GM12873 (cell line): ENCODE measurements around the gene KLHDC9.

Experiments
- TF ChIP-seq, protein P1 (sequence below): IDR thresholded peaks from 2 replicates; pipeline ENCODE4 v1.5.1; 2012; ENCODE audit warnings: low read depth, mild to moderate bottlenecking, moderate library complexity, low read length, control low read depth; ENCODE audit not compliant: insufficient read depth; ENCODE audit errors: missing control alignments

The KLHDC9 gene

DNA sequence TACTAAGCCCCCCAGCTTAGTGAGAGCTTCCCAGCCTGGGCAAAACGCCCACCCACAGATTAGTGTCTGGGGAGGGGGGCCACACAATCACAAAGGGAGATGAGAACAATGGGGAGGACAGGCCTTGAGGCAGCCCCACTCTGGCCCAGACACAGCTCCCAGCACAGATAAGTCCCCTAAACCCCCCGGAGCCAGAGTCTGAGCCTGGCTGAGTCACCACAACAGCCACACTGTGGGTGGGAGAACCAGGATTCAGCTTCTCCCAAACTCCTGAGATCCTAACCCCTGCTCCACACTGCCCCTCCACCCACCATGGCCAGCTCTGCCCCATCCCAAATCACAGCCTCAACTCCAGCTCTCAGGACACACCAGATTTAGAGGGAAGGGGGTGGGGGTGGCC lies 13.0 kb upstream of the KLHDC9 start:
- TF ChIP-seq, protein P1, sequence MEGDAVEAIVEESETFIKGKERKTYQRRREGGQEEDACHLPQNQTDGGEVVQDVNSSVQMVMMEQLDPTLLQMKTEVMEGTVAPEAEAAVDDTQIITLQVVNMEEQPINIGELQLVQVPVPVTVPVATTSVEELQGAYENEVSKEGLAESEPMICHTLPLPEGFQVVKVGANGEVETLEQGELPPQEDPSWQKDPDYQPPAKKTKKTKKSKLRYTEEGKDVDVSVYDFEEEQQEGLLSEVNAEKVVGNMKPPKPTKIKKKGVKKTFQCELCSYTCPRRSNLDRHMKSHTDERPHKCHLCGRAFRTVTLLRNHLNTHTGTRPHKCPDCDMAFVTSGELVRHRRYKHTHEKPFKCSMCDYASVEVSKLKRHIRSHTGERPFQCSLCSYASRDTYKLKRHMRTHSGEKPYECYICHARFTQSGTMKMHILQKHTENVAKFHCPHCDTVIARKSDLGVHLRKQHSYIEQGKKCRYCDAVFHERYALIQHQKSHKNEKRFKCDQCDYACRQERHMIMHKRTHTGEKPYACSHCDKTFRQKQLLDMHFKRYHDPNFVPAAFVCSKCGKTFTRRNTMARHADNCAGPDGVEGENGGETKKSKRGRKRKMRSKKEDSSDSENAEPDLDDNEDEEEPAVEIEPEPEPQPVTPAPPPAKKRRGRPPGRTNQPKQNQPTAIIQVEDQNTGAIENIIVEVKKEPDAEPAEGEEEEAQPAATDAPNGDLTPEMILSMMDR: no peak

DNA sequence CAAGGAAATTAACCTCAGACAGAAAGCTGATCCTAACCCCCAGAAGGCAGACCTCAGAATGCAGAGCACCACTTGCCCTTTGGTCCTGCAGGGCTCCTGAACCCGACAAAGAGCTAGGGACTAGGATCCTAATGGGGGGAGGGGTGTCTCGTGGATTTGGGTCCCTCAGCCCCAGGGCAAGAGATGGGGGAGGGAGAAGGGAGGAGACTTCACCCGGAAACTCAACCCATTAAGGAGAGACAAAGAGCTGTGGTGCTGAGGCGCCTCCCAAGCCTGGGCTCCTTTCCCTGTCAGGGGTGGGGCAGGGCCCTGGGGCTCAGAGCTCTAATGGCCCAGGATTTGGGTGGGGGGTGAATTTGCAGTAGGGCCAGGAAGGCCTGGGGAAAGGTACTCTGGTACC lies 11.7 kb upstream of the KLHDC9 start:
- TF ChIP-seq, protein P1: no peak

DNA sequence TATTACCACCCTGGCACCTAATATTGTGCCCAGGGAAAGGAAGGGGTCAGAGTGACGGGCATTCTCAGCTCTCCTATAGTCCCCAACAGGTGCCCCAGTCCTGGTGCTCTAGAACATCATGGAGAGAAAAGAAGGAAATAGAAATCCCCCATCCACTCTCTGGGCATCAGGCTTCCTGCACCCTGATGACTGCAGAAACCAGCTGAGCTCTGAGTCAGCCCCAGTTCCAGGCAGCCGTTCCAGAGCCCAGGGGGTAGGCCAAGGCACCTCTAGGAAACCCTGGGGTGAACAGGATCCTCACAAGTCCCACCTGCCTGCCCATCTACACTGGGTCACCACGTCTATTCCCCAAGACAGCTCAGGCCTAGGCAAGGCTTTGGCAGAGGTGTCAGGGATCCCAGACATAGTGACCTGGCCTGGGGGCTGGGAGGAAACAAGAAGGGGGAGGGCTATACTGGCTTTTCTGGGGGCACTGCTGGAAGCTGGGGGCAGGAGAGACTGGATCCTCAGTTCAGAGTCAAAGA lies 9.5 kb upstream of the KLHDC9 start:
- TF ChIP-seq, protein P1: no peak

DNA sequence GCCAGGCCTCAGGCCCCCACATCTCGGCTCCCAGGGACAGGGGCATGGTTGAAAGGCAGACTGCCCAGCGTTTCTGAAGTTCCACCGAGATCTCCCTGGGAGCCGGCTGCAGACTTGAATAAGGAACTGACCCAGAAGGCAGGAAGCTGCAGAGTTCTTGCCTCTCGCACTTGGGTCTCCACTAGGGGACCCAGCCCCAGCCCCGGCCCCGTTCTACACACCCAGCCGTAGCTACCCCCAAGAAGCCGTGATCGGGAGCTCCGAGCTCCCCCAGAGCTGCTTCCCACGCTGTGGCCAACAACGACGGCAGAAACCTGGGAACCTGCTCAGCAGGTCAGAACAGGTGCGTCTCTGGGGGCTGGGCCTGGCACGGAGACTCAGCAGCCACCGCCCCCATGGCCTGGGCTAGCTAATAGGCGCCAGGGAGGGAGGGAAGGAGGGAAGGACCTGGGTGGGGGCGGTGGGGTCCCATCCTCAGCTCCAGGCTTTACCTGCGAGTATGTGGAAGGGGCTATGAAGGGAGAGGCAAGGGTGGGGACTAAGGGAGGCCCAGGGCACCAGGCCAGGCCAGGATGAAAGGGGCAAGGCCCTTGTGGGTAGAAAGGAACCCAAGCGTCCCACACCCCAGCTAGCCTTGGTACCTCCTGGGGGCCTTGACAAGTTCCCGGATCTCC lies 8.8 kb upstream of the KLHDC9 start, which contains the start of gene NECTIN4:
Gene NECTIN4 (minus strand): TSS at position 308 of the 674 bp plus-strand sequence. CDS start 262 bp downstream, at position 46.
- TF ChIP-seq, protein P1: no peak

DNA sequence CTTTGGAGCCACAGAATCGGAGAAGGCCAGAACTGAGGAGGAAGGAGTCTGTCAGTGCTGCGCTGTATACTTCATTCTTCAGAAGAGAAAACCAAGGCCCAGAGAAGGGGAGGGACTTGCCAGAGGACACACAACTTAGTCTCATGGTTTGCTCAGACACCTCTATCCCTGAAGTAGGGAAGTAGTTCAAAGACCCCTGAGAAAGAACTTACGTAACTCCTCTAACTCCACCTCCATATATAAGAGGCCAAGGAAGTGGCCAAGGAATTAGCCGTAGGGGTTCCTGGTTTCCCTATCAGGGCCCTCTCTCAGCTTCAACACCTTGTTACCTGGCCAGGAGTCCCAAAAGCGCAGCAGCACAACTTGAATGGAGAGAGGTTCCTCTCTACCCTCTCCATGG lies 8.2 kb upstream of the KLHDC9 start:
- TF ChIP-seq, protein P1: no peak

DNA sequence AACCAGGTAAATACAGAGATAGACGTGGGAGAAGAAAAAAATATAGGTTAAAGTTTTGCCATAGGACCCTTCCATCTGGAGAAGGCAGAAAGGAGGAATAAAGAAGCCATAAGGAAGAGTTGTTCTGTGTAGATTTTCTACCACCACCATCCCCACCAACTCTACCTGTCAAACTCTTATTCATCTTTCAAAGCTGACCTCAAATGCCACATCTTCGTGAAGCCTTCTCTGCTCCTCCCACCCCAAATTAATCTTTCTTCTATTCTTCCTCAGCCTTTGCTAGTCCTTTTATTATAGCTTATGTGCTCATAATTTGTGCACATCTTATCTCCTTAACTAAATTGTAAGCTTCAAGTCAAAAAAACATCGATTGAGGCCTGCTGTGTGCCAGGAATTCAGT lies 7.5 kb upstream of the KLHDC9 start:
- TF ChIP-seq, protein P1: no peak

DNA sequence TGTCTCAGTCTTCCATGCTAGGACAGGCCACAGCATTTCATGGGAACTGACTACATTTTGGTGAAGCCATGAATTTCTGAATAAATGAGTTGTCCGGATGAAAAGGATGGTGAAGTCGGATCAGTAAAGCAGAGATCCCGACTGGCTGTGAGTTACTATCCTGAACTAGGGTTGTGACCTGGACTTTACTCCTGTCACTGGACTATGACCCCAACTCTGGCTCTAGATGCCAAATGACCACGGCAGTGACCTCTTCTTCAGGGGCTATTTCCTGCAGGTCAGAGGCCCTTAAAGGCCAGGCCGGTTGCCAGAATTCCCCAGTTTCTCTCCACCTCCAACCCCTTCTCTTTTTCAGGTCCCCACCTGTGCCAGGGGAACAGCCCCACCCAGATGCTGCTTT lies 7.1 kb upstream of the KLHDC9 start:
- TF ChIP-seq, protein P1: no peak
